Fibroblast of the aortic adventitia (primary cell): ENCODE results near the gene SKA2. TPM values are rescaled to one million over a fixed set of nuclear protein-coding genes. Genes with fewer than 3 reads are reported as not detected.
"Not testable (repeated sequence)": the region's sequence is repeated elsewhere in the genome, so short reads cannot be mapped to it uniquely, and the experiment has no call there.

Experiments
- DNase-seq: peaks from one replicate; pipeline ENCODE4 v3.0.0-alpha.2; 2010; ENCODE audit warnings: low read depth
- H3K4me3 ChIP-seq: 2 replicates; pipeline ENCODE4 v1.5.1; 2011; ENCODE audit warnings: low read depth, mild to moderate bottlenecking, control low read depth, low read length, moderate library complexity
- CTCF ChIP-seq: IDR thresholded peaks from 2 replicates; pipeline ENCODE4 v1.5.1; 2011; ENCODE audit warnings: mild to moderate bottlenecking, low read length, control low read depth, inconsistent platforms; ENCODE audit not compliant: insufficient read depth
- total RNA-seq: library from RNA; depleted of rRNA; stranded (reverse); fragments of >200 nt; gene quantifications from 2 replicates; pipeline ENCODE4 v1.2.3, GENCODE V29; 2012; ENCODE audit warnings: low replicate concordance

Gene SKA2
- total RNA-seq, 1 donor, result 63.4 TPM

DNA sequence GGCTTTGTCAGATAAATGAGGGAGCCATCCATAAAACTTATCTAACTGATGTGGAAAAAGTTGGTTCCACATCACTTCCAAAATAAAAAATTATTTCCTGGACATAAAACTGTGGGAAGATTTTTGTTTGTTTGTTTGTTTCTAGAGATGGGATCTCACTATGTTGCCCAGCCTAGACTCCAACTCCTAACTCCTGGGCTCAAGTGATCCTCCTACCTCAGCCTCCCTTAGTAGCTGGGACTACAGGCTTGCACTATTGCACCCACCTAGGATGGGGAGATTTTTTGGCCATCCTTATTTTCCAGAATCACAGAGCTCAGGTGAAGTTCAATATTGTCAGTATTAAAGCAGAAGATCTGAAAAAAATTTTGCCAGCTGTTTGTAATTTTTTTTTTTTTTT is 31.0 kb upstream of the SKA2 start:
- TF ChIP-seq CTCF, result no peak
- no peak for DNase-seq
- no peak overlapping the region for H3K4me3 ChIP-seq

DNA sequence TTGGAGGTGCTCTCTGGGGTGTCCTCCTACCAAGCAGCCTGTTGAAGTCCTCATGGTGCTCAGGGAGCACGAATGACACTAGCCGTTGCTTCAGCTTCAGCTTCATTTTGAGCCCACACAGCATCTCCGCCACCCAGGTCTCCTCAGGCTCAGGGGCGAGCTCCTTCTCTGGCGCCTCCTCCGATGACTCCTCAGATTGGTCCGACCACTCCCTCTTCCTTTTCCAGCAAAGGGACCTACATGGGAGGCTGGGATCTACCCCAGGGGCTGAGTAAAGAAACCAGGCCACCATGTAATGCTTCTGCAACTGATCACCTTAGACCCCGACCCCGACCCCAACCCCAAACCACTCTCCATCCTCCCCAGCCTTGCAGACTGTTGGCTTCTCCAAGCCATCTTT is 26.5 kb upstream of the SKA2 start:
- no peak for TF ChIP-seq CTCF
- DNase-seq, result no peak
- H3K4me3 ChIP-seq, result no peak overlapping the region

DNA sequence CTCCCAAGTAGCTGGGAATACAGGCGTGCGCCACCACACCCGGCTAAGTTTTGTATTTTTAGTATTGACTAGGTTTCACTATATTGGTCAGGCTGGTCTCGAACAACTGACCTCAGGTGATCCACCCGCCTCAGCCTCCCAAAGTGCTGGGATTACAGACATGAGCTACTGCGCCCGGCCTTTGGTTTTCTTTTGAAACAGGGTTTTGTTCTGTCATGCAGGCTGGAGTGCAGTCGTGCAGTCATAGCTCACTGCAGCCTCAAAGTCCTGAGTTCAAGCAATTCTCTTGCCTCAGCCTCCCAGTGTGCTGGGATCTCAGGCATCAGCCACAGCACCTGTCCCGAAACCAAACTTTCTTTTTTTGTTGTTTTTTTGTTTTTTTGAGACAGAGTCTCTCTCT is 25.6 kb upstream of the SKA2 start:
- H3K4me3 ChIP-seq, result no peak overlapping the region
- DNase-seq, result no peak
- no peak for TF ChIP-seq CTCF

DNA sequence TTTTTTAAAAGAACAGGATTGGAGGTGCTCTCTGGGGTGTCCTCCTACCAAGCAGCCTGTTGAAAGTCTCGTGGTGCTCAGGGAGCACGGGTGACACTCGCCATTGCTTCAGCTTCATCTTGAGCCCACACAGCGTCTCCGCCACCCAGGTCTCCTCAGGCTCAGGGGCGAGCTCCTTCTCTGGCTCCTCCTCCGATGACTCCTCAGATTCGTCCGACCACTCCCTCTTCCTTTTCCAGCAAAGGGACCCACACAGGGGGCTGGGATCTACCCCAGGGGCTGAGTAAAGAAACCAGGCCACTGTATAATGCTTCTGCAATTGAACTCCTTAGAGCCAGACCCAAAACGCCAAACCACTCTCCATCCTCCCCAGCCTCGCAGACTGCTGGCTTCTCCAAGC is 24.6 kb upstream of the SKA2 start:
- not testable (repeated sequence) for H3K4me3 ChIP-seq, DNase-seq

- H3K4me3 ChIP-seq, result no peak overlapping the region
- no peak for DNase-seq
- TF ChIP-seq CTCF, result no peak
These were observed 23.4 kb upstream of the SKA2 start for GRCh38 chr17:59178266-59178985.

DNA sequence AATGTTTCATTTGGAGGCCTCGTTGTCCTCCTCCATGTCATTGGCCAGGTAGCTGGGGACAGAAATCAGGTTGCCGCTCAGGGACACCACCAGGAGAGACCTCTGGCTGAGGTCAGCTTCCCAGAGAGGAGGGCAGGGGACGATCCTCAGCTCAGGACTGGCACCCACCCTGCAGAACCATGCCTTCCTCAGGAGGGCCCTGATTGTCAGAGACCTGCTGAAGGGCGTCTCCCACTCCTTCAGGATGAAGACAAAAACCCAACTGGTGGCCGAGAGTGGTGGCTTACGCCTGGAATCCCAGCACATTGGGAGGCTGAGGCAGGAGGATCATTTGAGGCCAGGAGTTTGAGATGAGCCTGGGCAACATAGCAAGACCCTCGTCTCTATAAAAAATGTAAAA is 20.1 kb upstream of the SKA2 start:
- no peak for DNase-seq
- no peak for TF ChIP-seq CTCF
- no peak overlapping the region for H3K4me3 ChIP-seq

- no peak overlapping the region for H3K4me3 ChIP-seq
- DNase-seq, result no peak
- TF ChIP-seq CTCF, result no peak
These were observed 19.7 kb upstream of the SKA2 start for GRCh38 chr17:59174671-59175070.
